Activated naive CD8-positive, alpha-beta T cell treated with anti-CD3 and anti-CD28 coated beads for 36 hours (primary cell): ENCODE results near the gene DLG5. TPM values are rescaled to one million over a fixed set of nuclear protein-coding genes. Genes with fewer than 3 reads are reported as not detected.

ENCODE experiments used
- DNase-seq: peaks from one replicate; pipeline ENCODE4 v3.0.0; 2021
- H3K27ac Mint-ChIP-seq: one replicate; pipeline ENCODE4 v1.8.0; 2022; ENCODE audit warnings: mild to moderate bottlenecking, moderate library complexity, mixed read lengths
- H3K27me3 Mint-ChIP-seq: one replicate; pipeline ENCODE4 v1.8.0; 2022; ENCODE audit warnings: mild to moderate bottlenecking, mixed read lengths
- H3K36me3 Mint-ChIP-seq: one replicate; pipeline ENCODE4 v1.8.0; 2021; ENCODE audit warnings: mild to moderate bottlenecking, mixed read lengths
- H3K4me1 Mint-ChIP-seq: one replicate; pipeline ENCODE4 v1.8.0; 2021; ENCODE audit warnings: mixed read lengths
- H3K4me3 Mint-ChIP-seq: one replicate; pipeline ENCODE4 v1.8.0; 2022; ENCODE audit warnings: mild to moderate bottlenecking, moderate library complexity, mixed read lengths
- H3K9me3 Mint-ChIP-seq: one replicate; pipeline ENCODE4 v1.8.0; 2022; ENCODE audit warnings: mixed read lengths
- total RNA-seq, 2 experiments: library from RNA; stranded (reverse); gene quantifications; one replicate each; pipeline ENCODE4 v1.2.3, GENCODE V29; 2021

Gene DLG5
- total RNA-seq, 2 experiments from 2014 or later, result 1.6 to 2.1 TPM

GRCh38 chr10:77893386-77893785, 33.2 kb downstream of the DLG5 start:
- H3K27me3 Mint-ChIP-seq, result no peaks in the 10 kb centered on the region

GRCh38 chr10:77892761-77893160, 33.8 kb downstream of the DLG5 start:
- no peak overlapping the region for H3K27ac Mint-ChIP-seq
- peaks cover 2% of the 10 kb centered on the region for H3K4me1 Mint-ChIP-seq

More at GRCh38 chr10:77893386-77893785, 33.2 kb downstream of the DLG5 start:
- Mint-ChIP-seq H3K4me1 (peaks cover 2% of the 10 kb centered on the region), H3K27ac (no peak overlapping the region), H3K36me3 (no peaks in the 10 kb centered on the region), H3K4me3 (no peak overlapping the region), H3K9me3 (no peaks in the 10 kb centered on the region)
- no peak for DNase-seq

GRCh38 chr10:77892021-77892739, 34.4 kb downstream of the DLG5 start:
- H3K4me1 Mint-ChIP-seq, result peaks cover 2% of the 10 kb centered on the region
- H3K9me3 Mint-ChIP-seq, result no peaks in the 10 kb centered on the region
- no peak for DNase-seq

More at GRCh38 chr10:77892761-77893160, 33.8 kb downstream of the DLG5 start:
- DNase-seq, result no peak
- Mint-ChIP-seq H3K4me3 (no peak overlapping the region), H3K27me3 (no peaks in the 10 kb centered on the region), H3K36me3 (no peaks in the 10 kb centered on the region), H3K9me3 (no peaks in the 10 kb centered on the region)

GRCh38 chr10:77890097-77890496, 36.5 kb downstream of the DLG5 start:
- Mint-ChIP-seq H3K27ac (no peak overlapping the region), H3K4me1 (peaks cover 2% of the 10 kb centered on the region), H3K36me3 (no peaks in the 10 kb centered on the region), H3K27me3 (no peaks in the 10 kb centered on the region), H3K9me3 (no peaks in the 10 kb centered on the region), H3K4me3 (no peak overlapping the region)
- no peak for DNase-seq

More at GRCh38 chr10:77892021-77892739, 34.4 kb downstream of the DLG5 start:
- Mint-ChIP-seq H3K27ac (no peak overlapping the region), H3K27me3 (no peaks in the 10 kb centered on the region), H3K4me3 (no peak overlapping the region), H3K36me3 (no peaks in the 10 kb centered on the region)

- H3K27ac Mint-ChIP-seq, result no peak overlapping the region
- H3K4me1 Mint-ChIP-seq, result peaks cover 2% of the 10 kb centered on the region
- DNase-seq, result no peak
- no peaks in the 10 kb centered on the region for H3K9me3 Mint-ChIP-seq
- H3K36me3 Mint-ChIP-seq, result no peaks in the 10 kb centered on the region
- no peaks in the 10 kb centered on the region for H3K27me3 Mint-ChIP-seq
- H3K4me3 Mint-ChIP-seq, result no peak overlapping the region
Measured at GRCh38 chr10:77889277-77889903, 37.2 kb downstream of the DLG5 start.

- Mint-ChIP-seq H3K27ac (no peak overlapping the region), H3K36me3 (no peaks in the 10 kb centered on the region), H3K4me1 (no peaks in the 10 kb centered on the region), H3K4me3 (no peak overlapping the region), H3K9me3 (no peaks in the 10 kb centered on the region), H3K27me3 (no peaks in the 10 kb centered on the region)
- DNase-seq, result no peak
Measured at GRCh38 chr10:77888356-77888703, 38.2 kb downstream of the DLG5 start.

GRCh38 chr10:77887631-77888355, 38.8 kb downstream of the DLG5 start:
- DNase-seq, result no peak
- no peaks in the 10 kb centered on the region for H3K9me3 Mint-ChIP-seq
- H3K36me3 Mint-ChIP-seq, result no peaks in the 10 kb centered on the region
- no peak overlapping the region for H3K4me3 Mint-ChIP-seq
- no peaks in the 10 kb centered on the region for H3K27me3 Mint-ChIP-seq
- no peaks in the 10 kb centered on the region for H3K4me1 Mint-ChIP-seq
- H3K27ac Mint-ChIP-seq, result no peak overlapping the region

- Mint-ChIP-seq H3K27me3 (no peaks in the 10 kb centered on the region), H3K36me3 (no peaks in the 10 kb centered on the region), H3K27ac (no peak overlapping the region), H3K4me1 (no peaks in the 10 kb centered on the region), H3K9me3 (no peaks in the 10 kb centered on the region), H3K4me3 (no peak overlapping the region)
- DNase-seq, result no peak
Measured at GRCh38 chr10:77886795-77887355, 39.7 kb downstream of the DLG5 start.

GRCh38 chr10:77884181-77884580, 42.4 kb downstream of the DLG5 start:
- Mint-ChIP-seq H3K36me3 (no peaks in the 10 kb centered on the region), H3K27ac (no peak overlapping the region), H3K4me3 (no peak overlapping the region), H3K4me1 (no peaks in the 10 kb centered on the region), H3K27me3 (no peaks in the 10 kb centered on the region), H3K9me3 (no peaks in the 10 kb centered on the region)
- DNase-seq, result no peak

- H3K27ac Mint-ChIP-seq, result no peak overlapping the region
- no peak for DNase-seq
- H3K27me3 Mint-ChIP-seq, result no peaks in the 10 kb centered on the region
- H3K4me1 Mint-ChIP-seq, result peaks cover 6% of the 10 kb centered on the region
- H3K9me3 Mint-ChIP-seq, result no peaks in the 10 kb centered on the region
- no peaks in the 10 kb centered on the region for H3K36me3 Mint-ChIP-seq
- H3K4me3 Mint-ChIP-seq, result no peak overlapping the region
Measured at GRCh38 chr10:77881636-77882035, 44.9 kb downstream of the DLG5 start.

- no peak for DNase-seq
- Mint-ChIP-seq H3K27ac (no peak overlapping the region), H3K4me1 (peaks cover 6% of the 10 kb centered on the region), H3K27me3 (no peaks in the 10 kb centered on the region), H3K36me3 (no peaks in the 10 kb centered on the region), H3K4me3 (no peak overlapping the region), H3K9me3 (no peaks in the 10 kb centered on the region)
Measured at GRCh38 chr10:77881222-77881621, 45.3 kb downstream of the DLG5 start.

- H3K9me3 Mint-ChIP-seq, result no peaks in the 10 kb centered on the region
- DNase-seq, result no peak
Measured at GRCh38 chr10:77879710-77880109, 46.8 kb downstream of the DLG5 start.

GRCh38 chr10:77879065-77879464, 47.5 kb downstream of the DLG5 start:
- H3K36me3 Mint-ChIP-seq, result no peaks in the 10 kb centered on the region
- no peaks in the 10 kb centered on the region for H3K9me3 Mint-ChIP-seq
- no peak for DNase-seq
- peaks cover 11% of the 10 kb centered on the region for H3K4me1 Mint-ChIP-seq
- no peak overlapping the region for H3K4me3 Mint-ChIP-seq
- no peak overlapping the region for H3K27ac Mint-ChIP-seq
- H3K27me3 Mint-ChIP-seq, result no peaks in the 10 kb centered on the region

More at GRCh38 chr10:77879710-77880109, 46.8 kb downstream of the DLG5 start:
- no peaks in the 10 kb centered on the region for H3K27me3 Mint-ChIP-seq
- no peak overlapping the region for H3K27ac Mint-ChIP-seq
- no peak overlapping the region for H3K4me3 Mint-ChIP-seq
- peaks cover 6% of the 10 kb centered on the region for H3K4me1 Mint-ChIP-seq
- H3K36me3 Mint-ChIP-seq, result no peaks in the 10 kb centered on the region

GRCh38 chr10:77877441-77878344, 48.9 kb downstream of the DLG5 start:
- Mint-ChIP-seq H3K9me3 (no peaks in the 10 kb centered on the region), H3K36me3 (no peaks in the 10 kb centered on the region), H3K4me3 (no peak overlapping the region), H3K4me1 (peaks cover 18% of the 10 kb centered on the region), H3K27me3 (no peaks in the 10 kb centered on the region), H3K27ac (no peak overlapping the region)
- peak; percentile 20 for DNase-seq
